Gastrocnemius medialis (tissue), 4 donors: Measurements from ENCODE around the gene ITCH. TPM values are rescaled to one million over a fixed set of nuclear protein-coding genes. Genes with fewer than 3 reads are reported as not detected.
"Not testable (repeated sequence)": the region's sequence is repeated elsewhere in the genome, so short reads cannot be mapped to it uniquely, and the experiment has no call there.

Experiments used
- ATAC-seq, 2 donors: fragments of 150-250 bp; one replicate each; pipeline ENCODE4 v1.9.1; 2016
- DNase-seq, 2 donors: peaks; one replicate each; pipeline ENCODE4 v3.0.0-alpha.2; 2019
- H3K27ac ChIP-seq, 4 donors: fragments of 200-600 bp; sonication (generic); 1 replicate in 1 of 4; 2 replicates in 3 of 4; pipeline ENCODE4 v1.5.1; 2016 to 2018; ENCODE audit warnings: mild to moderate bottlenecking in 2 of 4, moderate library complexity in 1 of 4
- H3K27me3 ChIP-seq, 3 donors: fragments of 200-600 bp; sonication (generic) in 2 of 3; 1 replicate in 1 of 3; 2 replicates in 2 of 3; pipeline versions ENCODE4 v1.5.1 to v1.6.0; 2016 to 2019; ENCODE audit warnings: mild to moderate bottlenecking in 1 of 3, moderate library complexity in 1 of 3
- H3K36me3 ChIP-seq, 2 donors: fragments of 200-600 bp; sonication (generic) in 1 of 2; one replicate each; pipeline ENCODE4 v1.5.1; 2017 to 2018
- H3K4me1 ChIP-seq, 2 donors: fragments of 200-600 bp; sonication (generic) in 1 of 2; one replicate each; pipeline ENCODE4 v1.5.1; 2016 to 2017; ENCODE audit warnings: mild to moderate bottlenecking in 2 of 2
- H3K4me3 ChIP-seq, 4 donors: fragments of 200-600 bp; sonication (generic) in 3 of 4; 1 replicate in 1 of 4; 2 replicates in 3 of 4; pipeline ENCODE4 v1.5.1; 2016 to 2019; ENCODE audit warnings: mild to moderate bottlenecking in 2 of 4
- H3K9me3 ChIP-seq, 3 donors: fragments of 200-600 bp; sonication (generic) in 2 of 3; 1 replicate in 1 of 3; 2 replicates in 2 of 3; pipeline ENCODE4 v1.5.1; 2016 to 2019
- CTCF ChIP-seq, 5 experiments: fragments of 450-650 bp in 3 of 5; fragments of 200-600 bp in 2 of 5; sonication (generic) in 2 of 5; IDR thresholded peaks in 4 of 5; conservative IDR thresholded peaks in 1 of 5; 1 replicate in 4 of 5; 2 replicates in 1 of 5; pipeline ENCODE4 v1.5.1; 2016 to 2019; ENCODE audit warnings: antibody characterized with exemption in 5 of 5, mild to moderate bottlenecking in 3 of 5, moderate library complexity in 3 of 5
- POLR2A ChIP-seq, 2 donors: fragments of 450-650 bp; IDR thresholded peaks; one replicate each; pipeline ENCODE4 v1.6.1; 2017; ENCODE audit warnings: antibody characterized with exemption in 2 of 2, mild to moderate bottlenecking in 2 of 2, moderate library complexity in 2 of 2
- in situ Hi-C, 4 donors: fragments of 200-750 bp; cut with MboI; loops; one replicate each; pipeline versions ENCODE4 v1.15.0 to v1.8.0; 2017; ENCODE audit warnings: low sequenced_read_pairs in 4 of 4
- intact Hi-C: fragments of 100-400 bp; cut with DNase I; formaldehyde crosslinking; loops from one replicate; pipeline ENCODE4 v1.15.1; 2023; ENCODE audit warnings: low total_unique reads
- total RNA-seq, 4 donors: library from RNA; depleted of rRNA; stranded (reverse); fragments of >200 nt; gene quantifications; one replicate each; pipeline versions ENCODE4 v1.1.0 to v1.2.3, GENCODE V29; 2016

The ITCH gene
- total RNA-seq, 4 donors from 2014 or later: 32.9 to 55.2 (median 52.0) TPM

GRCh38 chr20:34412453-34412852 lies 49.4 kb downstream of the ITCH start:
- Histone ChIP-seq H3K36me3 (peaks cover 0 to 47% of the 10 kb centered on the region in 2 donors), H3K27me3 (no peaks in the 10 kb centered on the region), H3K9me3 (no peaks in the 10 kb centered on the region), H3K27ac (no peak overlapping the region), H3K4me1 (peaks cover 12 to 14% of the 10 kb centered on the region in 2 donors), H3K4me3 (no peak overlapping the region)
- no peak for TF ChIP-seq CTCF (IDR thresholded peaks at IDR 0.05 in 4 of 5, conservative IDR thresholded peaks at IDR 0.05 in 1 of 5)
- intact Hi-C loops (no loop called here), in situ Hi-C loops (no loop called here)
- DNase-seq (no peak), ATAC-seq (no peak)

GRCh38 chr20:34414525-34414924 lies 51.5 kb downstream of the ITCH start:
- intact Hi-C loops, DNase-seq, in situ Hi-C loops: not testable (repeated sequence)

GRCh38 chr20:34415079-34415478 lies 52.0 kb downstream of the ITCH start:
- peaks cover 0 to 47% of the 10 kb centered on the region in 2 donors for H3K36me3 ChIP-seq
- ATAC-seq: peak; percentile 90 to 96
- H3K9me3 ChIP-seq: no peaks in the 10 kb centered on the region
- peaks cover 12 to 14% of the 10 kb centered on the region in 2 donors for H3K4me1 ChIP-seq
- no peaks in the 10 kb centered on the region for H3K27me3 ChIP-seq
- in situ Hi-C loops (no loop called here), intact Hi-C loops (no loop called here)
- DNase-seq: peak; percentile 23 to 34
- peak overlapping the region; percentile 55 to 72 (median 67) for H3K27ac ChIP-seq
- no peak overlapping the region for H3K4me3 ChIP-seq
- TF ChIP-seq POLR2A (IDR thresholded peaks at IDR 0.05) (no peak), CTCF (IDR thresholded peaks at IDR 0.05 in 4 of 5, conservative IDR thresholded peaks at IDR 0.05 in 1 of 5) (no peak)

More at GRCh38 chr20:34414525-34414924, 51.5 kb downstream of the ITCH start:
- H3K4me3 ChIP-seq, H3K27me3 ChIP-seq, ATAC-seq, H3K9me3 ChIP-seq: not testable (repeated sequence)
- H3K36me3 ChIP-seq: peaks cover 0 to 43% of the 10 kb centered on the region in 2 donors
- peak overlapping the region; percentile 55 to 72 (median 67) for H3K27ac ChIP-seq
- H3K4me1 ChIP-seq: peaks cover 12 to 14% of the 10 kb centered on the region in 2 donors

DNA sequence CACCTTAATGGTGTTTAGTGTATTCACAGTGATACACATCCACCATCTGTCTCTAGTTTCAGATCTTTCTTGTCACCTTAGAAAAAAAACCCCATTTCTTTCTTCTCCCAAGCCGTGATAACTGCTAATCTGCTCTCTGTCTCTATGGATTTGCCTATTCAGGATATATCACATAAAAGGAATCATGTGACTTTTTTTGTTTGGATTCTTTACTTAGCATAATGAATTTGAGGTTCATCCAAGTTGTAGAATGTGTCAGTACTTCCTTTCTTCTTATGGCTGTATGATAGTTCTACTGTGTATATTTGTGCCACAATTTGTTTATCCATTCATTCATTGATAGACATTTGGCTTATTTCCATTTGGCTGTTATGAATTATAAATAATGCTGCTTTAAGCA lies 57.1 kb downstream of the ITCH start:
- no peak for ATAC-seq

DNA sequence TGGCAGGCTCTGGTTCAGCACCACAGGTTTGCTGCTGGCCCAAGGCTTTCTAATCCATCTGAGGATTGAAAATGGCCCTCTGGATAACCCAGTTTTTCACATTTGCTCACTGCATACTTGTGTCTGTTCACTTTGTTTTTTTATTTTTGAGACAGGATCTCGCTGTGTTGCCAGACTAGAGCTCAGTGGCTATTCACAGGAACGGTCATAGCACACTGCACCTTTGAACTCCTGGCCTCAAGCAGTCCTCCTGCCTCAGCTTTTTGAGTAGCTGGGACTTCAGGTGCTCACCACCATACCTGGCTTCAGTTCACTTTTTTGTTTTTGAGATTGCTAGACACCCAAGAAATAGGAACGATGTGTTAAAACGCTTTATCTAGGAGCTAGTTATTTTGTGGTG lies 57.9 kb downstream of the ITCH start:
- Histone ChIP-seq H3K4me1 (peaks cover 0 to 3% of the 10 kb centered on the region in 2 donors), H3K9me3 (no peaks in the 10 kb centered on the region), H3K4me3 (no peak overlapping the region), H3K27ac (no peak overlapping the region), H3K36me3 (peaks cover 0 to 54% of the 10 kb centered on the region in 2 donors), H3K27me3 (no peaks in the 10 kb centered on the region)
- DNase-seq: no peak
- in situ Hi-C loops: no loop called here
- no peak for TF ChIP-seq POLR2A (IDR thresholded peaks at IDR 0.05)
- TF ChIP-seq CTCF (IDR thresholded peaks at IDR 0.05 in 4 of 5, conservative IDR thresholded peaks at IDR 0.05 in 1 of 5): no peak
- ATAC-seq: no peak
- intact Hi-C loops: no loop called here

More for the DNA sequence above, 57.1 kb downstream of the ITCH start:
- in situ Hi-C loops (no loop called here), intact Hi-C loops (no loop called here)
- Histone ChIP-seq H3K36me3 (peaks cover 0 to 50% of the 10 kb centered on the region in 2 donors), H3K27ac (no peak overlapping the region), H3K9me3 (no peaks in the 10 kb centered on the region), H3K4me3 (no peak overlapping the region), H3K4me1 (peaks cover 3 to 6% of the 10 kb centered on the region in 2 donors), H3K27me3 (no peaks in the 10 kb centered on the region)
- TF ChIP-seq POLR2A (IDR thresholded peaks at IDR 0.05): no peak
- TF ChIP-seq CTCF (IDR thresholded peaks at IDR 0.05 in 4 of 5, conservative IDR thresholded peaks at IDR 0.05 in 1 of 5): no peak
- DNase-seq: no peak
